ENCODE measurements around the gene ZBTB9.

The ZBTB9 gene

GRCh38 chr6:33454009-33454946 is at the start of gene ZBTB9:
TSS of gene ZBTB9 (plus strand) at chr6:33454576. CDS start at chr6:33455101, 525 bp downstream.
- TF ChIP-seq CTCF (IDR thresholded peaks at IDR 0.05): no peak

GRCh38 chr6:33404884-33405283 is 49.5 kb upstream of the ZBTB9 start:
- TF ChIP-seq CTCF (IDR thresholded peaks at IDR 0.05): no peak

GRCh38 chr6:33405386-33405940 is 48.9 kb upstream of the ZBTB9 start:
- TF ChIP-seq CTCF (IDR thresholded peaks at IDR 0.05): no peak

GRCh38 chr6:33406126-33406525 is 48.2 kb upstream of the ZBTB9 start:
- no peak for TF ChIP-seq CTCF (IDR thresholded peaks at IDR 0.05)

GRCh38 chr6:33407132-33407718 is 47.2 kb upstream of the ZBTB9 start:
- TF ChIP-seq CTCF (IDR thresholded peaks at IDR 0.05): no peak

- no peak for TF ChIP-seq CTCF (IDR thresholded peaks at IDR 0.05)
Observed at GRCh38 chr6:33410050-33410710, 44.2 kb upstream of the ZBTB9 start.

All from LNCAP (cell line).